ENCODE data around the gene GNA14. TPM values are rescaled to one million over a fixed set of nuclear protein-coding genes. Genes with fewer than 3 reads are reported as not detected.

The GNA14 gene
- total and polyA plus RNA-seq, 2 of the 8 experiments (the other 6 are each of a cell fraction or from before 2014, with no cell fraction given): 3.4 to 6.3 TPM

DNA sequence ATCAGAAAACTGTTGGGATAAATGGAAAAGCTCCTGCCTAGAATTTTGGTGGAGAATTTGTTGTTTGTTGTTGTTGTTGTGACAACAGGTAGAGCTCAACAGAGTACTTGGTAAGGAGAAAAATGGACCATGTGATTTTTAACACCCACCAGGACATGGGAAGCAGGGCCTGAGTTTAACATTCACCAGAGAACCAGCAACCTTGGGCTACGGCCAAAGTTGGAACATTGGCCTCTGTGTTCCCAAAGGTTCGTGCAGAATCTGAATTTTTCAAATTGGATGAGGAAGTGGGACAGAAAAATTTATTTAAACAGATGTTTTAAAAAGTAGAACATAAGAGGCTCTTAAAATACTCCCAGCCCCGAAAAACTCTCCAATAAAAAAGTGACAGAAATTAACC, 127.0 kb downstream of the GNA14 start:
- H3K9ac ChIP-seq (replicated peaks in 1 of 4; ENCODE audit: extremely low read depth in 1 of 4, low read depth in 3 of 4, low read length in 3 of 4): no peak overlapping the region
- no peak overlapping the region for H2BK15ac ChIP-seq (ENCODE audit: low read length)
- no peaks in the 10 kb centered on the region for H3K4me1 ChIP-seq (replicated peaks in 1 of 4; ENCODE audit: control insufficient read depth in 3 of 4, insufficient read depth in 4 of 4, low read length in 3 of 4)
- H2BK120ac ChIP-seq (replicated peaks; ENCODE audit: low read depth, low read length): no peak overlapping the region
- no peak overlapping the region for H2BK5ac ChIP-seq (ENCODE audit: low read depth, low read length)
- WGBS, 2 experiments (ENCODE audit: extremely low coverage in 1 of 2, insufficient coverage in 1 of 2, insufficient read length in 1 of 2, insufficient replicate concordance in 2 of 2, low coverage in 1 of 2, low lambda C conversion rate in 2 of 2, missing lambda C conversion rate in 1 of 2): 94% methylated on average over 3 of the region's 3 CpGs; no CpG with 5 or more reads in 1 of the 2 experiments
- no peak overlapping the region for H2BK20ac ChIP-seq (ENCODE audit: low read length)
- CTCF ChIA-PET (ENCODE audit: partially characterized antibody): interaction anchor here (1.6 kb wide), 1 partner anchor 67 kb away, joined by 6 read pairs; no protein-coding TSS in a partner anchor
- H4K91ac ChIP-seq (replicated peaks; ENCODE audit: insufficient read length, low read length): no peak overlapping the region
- no peak overlapping the region for H4K5ac ChIP-seq (ENCODE audit: insufficient read length, low read depth, low read length)
- H2BK12ac ChIP-seq (ENCODE audit: low read depth, low read length): no peak overlapping the region
- no peak overlapping the region for H3K23ac ChIP-seq (ENCODE audit: insufficient read length)
- no peak overlapping the region for H3K4ac ChIP-seq (replicated peaks; ENCODE audit: insufficient read length, low read depth, low read length)
- H2AFZ ChIP-seq (ENCODE audit: low read length): no peak overlapping the region
- H2AK5ac ChIP-seq (ENCODE audit: low read depth, low read length): no peak overlapping the region
- H3K36me3 ChIP-seq (ENCODE audit: control insufficient read depth in 2 of 4, insufficient read depth in 4 of 4, low read length in 3 of 4): no peaks in the 10 kb centered on the region
- no peak overlapping the region for H3K14ac ChIP-seq (ENCODE audit: insufficient read length)
- H3K56ac ChIP-seq (replicated peaks; ENCODE audit: insufficient read length, low read depth, low read length): no peak overlapping the region
- no peak overlapping the region for H3K4me3 ChIP-seq (ENCODE audit: extremely low read depth in 1 of 4, insufficient read depth in 2 of 4, low read depth in 3 of 4, low read length in 4 of 4)
- H3K79me1 ChIP-seq (ENCODE audit: low read depth, low read length): no peaks in the 10 kb centered on the region
- H3K79me2 ChIP-seq (ENCODE audit: control insufficient read depth in 1 of 2, insufficient read depth in 2 of 2, low read length in 2 of 2): no peaks in the 10 kb centered on the region
- H3K9me3 ChIP-seq (ENCODE audit: insufficient read depth in 2 of 2, low read depth in 1 of 2, low read length in 1 of 2): no peaks in the 10 kb centered on the region
- no peak overlapping the region for H3K27ac ChIP-seq (ENCODE audit: low read depth, low read length)
- H3K18ac ChIP-seq (ENCODE audit: extremely low read depth, low read length): no peak overlapping the region
- no peak for FAIRE-seq
- no peaks in the 10 kb centered on the region for H4K20me1 ChIP-seq (replicated peaks in 1 of 2; ENCODE audit: control insufficient read depth in 1 of 2, insufficient read depth in 2 of 2, low read length in 2 of 2)
- H3K4me2 ChIP-seq (ENCODE audit: insufficient read depth in 1 of 2, low read depth in 2 of 2, low read length in 2 of 2): no peak overlapping the region
- no peaks in the 10 kb centered on the region for H3K27me3 ChIP-seq (replicated peaks in 1 of 4; ENCODE audit: control insufficient read depth in 3 of 4, extremely low read depth in 1 of 4, insufficient read depth in 3 of 4, low read length in 3 of 4)
- no peak for DNase-seq (ENCODE audit: low read depth in 1 of 2, low spot score in 2 of 2)
- no peaks in the 10 kb centered on the region for H3K23me2 ChIP-seq (ENCODE audit: low read depth, low read length)
- POLR2A ChIA-PET (ENCODE audit: partially characterized antibody): interaction anchor here (1.0 kb wide), 1 partner anchor 11 kb away, joined by 3 read pairs; no protein-coding TSS in a partner anchor
- H4K8ac ChIP-seq (ENCODE audit: extremely low read depth, insufficient read depth, low read length): no peak overlapping the region
- no peak for TF ChIP-seq KDM4A (IDR thresholded peaks at IDR 0.05; ENCODE audit: low read depth, low read length, severe bottlenecking)
- no peak for TF ChIP-seq EZH2 (IDR thresholded peaks at IDR 0.05; ENCODE audit: low read depth, low read length, severe bottlenecking)
- TF ChIP-seq TCF12 (IDR thresholded peaks at IDR 0.05; ENCODE audit: low read depth, low read length): no peak
- no peak for TF ChIP-seq KDM5A (IDR thresholded peaks at IDR 0.05; ENCODE audit: low read length)
- no peak for TF ChIP-seq E2F6 (IDR thresholded peaks at IDR 0.05)
- no peak for TF ChIP-seq CEBPB (IDR thresholded peaks at IDR 0.05; ENCODE audit: low read depth, low read length)
- TF ChIP-seq ATF3 (IDR thresholded peaks at IDR 0.05; ENCODE audit: insufficient read depth, low read depth, low read length): no peak
- TF ChIP-seq SP2 (IDR thresholded peaks at IDR 0.05; ENCODE audit: low read length): no peak
- TF ChIP-seq SIN3A (conservative IDR thresholded peaks at IDR 0.05 in 1 of 2, IDR thresholded peaks at IDR 0.05 in 1 of 2; ENCODE audit: low read depth in 1 of 2, low read length in 2 of 2): no peak
- no peak for TF ChIP-seq PHF8 (conservative IDR thresholded peaks at IDR 0.05; ENCODE audit: low read depth, low read length)
- TF ChIP-seq ZNF274 (IDR thresholded peaks at IDR 0.05; ENCODE audit: borderline replicate concordance, extremely low read depth, low read length): no peak
- TF ChIP-seq BACH1 (IDR thresholded peaks at IDR 0.05; ENCODE audit: low read length): no peak
- no peak for TF ChIP-seq POLR2A (IDR thresholded peaks at IDR 0.05; ENCODE audit: control extremely low read depth in 1 of 2, low read depth in 2 of 2, low read length in 2 of 2)
- no peak for TF ChIP-seq NRF1 (IDR thresholded peaks at IDR 0.05; ENCODE audit: low read depth, low read length)

All from H1 (cell line).